Left ventricle myocardium superior (tissue), 1 donor: Measurements from ENCODE around the gene RFX2. TPM values are rescaled to one million over a fixed set of nuclear protein-coding genes. Genes with fewer than 3 reads are reported as not detected.

Experiments used
- ATAC-seq: fragments of 200-7000 bp; cut with Tn5 transposase; one replicate; pipeline ENCODE4 v1.9.1; 2020; ENCODE audit warnings: mild to moderate bottlenecking, moderate library complexity
- DNase-seq: peaks from one replicate; pipeline ENCODE4 v3.0.0-alpha.2; 2020
- intact Hi-C: fragments of 100-400 bp; cut with micrococcal nuclease; formaldehyde crosslinking; loops from one replicate; pipeline ENCODE4 v1.11.0; 2022
- total RNA-seq: library from RNA; stranded (reverse); fragmentation: NEBNext Ultra II Directional; extraction: Animal tissue kit (Norgen Biotek cat#: 25700); gene quantifications from one replicate; pipeline ENCODE4 v1.2.1, GENCODE V29; 2021
- donor health status: DM: no; HTN: yes; CAD: no; lungs with severe emphysema.

The RFX2 gene
- total RNA-seq, 1 donor from 2014 or later: 4.8 TPM

DNA sequence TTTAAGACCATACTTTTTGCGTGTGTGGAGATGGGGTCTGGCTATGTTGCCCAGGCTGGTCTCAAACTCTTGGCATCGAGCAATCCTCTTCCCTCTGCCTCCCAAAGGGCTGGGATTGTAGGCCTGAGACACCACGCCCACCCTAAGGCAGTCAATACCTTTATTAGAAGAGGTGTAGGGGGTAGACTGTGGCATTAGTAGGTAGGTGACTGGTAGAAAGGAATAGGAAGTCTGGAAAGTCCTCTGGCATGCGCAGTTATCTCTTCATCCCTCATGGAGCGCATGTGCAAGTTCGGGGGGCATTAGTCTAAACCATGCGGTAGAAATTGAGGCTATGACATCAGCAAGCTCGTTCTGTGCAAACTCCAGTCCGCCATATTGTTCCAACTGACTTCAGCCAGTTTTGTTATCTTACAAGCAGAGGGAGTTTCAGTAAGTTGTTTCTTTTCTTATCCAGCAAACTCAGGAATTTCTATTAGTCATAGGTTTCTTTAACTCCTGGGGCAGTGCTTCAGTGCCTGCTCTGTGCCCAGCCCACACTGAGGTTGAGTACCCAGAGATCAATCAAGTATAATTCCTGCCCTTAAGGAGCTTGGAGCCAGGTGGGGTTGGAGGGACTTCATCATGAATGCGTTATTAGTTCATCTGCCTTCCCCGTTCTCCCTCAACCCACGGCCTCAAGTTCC is 125.1 kb downstream of the RFX2 start:
- intact Hi-C loops: no loop called here
- no peak for ATAC-seq
- DNase-seq: no peak

DNA sequence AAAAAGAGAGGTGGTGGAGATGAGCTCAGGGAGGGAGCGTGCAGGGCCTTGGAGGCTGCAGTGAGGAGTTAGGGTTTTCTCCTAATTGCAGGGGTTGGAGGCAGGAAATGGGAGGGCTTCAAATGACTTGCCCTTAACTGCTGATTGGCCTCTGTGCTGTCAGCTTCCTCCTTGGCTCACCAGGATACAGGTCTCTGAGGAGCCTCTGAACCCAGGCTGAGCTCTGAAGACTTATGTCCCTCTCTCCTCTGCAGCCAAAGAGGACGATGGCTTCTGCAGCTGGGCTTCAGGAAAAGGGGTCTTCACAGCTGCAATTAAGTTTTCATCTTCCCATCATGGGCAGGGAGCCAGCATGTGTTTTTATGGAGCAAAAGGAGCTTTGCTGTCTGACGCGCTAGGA is 125.7 kb downstream of the RFX2 start:
- intact Hi-C loops: no loop called here
- ATAC-seq: no peak
- DNase-seq: no peak

DNA sequence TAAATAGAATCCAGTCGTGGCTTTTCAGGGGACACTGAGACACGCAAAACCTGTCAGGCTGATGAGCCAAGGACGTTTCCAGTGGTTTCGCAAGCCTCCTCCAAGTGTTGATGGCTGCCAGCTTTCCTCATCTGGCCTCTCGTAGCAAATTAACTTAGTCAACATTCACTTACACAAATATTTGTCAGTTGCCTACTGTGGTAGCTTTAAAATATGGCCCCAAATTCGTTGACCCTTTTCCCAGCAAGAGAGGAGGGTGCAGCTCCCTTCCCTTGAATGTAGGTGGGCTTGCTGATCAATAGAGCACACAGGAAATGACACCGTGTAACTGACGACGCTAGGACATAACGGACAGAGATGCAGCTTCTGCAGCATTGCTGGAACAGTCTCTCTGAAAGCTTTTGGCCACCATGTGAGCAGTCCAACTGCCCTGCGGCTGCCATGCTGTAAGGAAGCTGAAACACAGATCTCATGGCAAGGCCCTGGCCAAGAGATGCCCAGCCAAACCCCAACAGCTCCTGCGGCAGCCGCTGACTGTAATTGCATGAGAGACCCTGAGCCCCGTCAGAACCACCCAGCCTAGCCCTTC is 126.8 kb downstream of the RFX2 start:
- intact Hi-C loops: no loop called here
- ATAC-seq: no peak
- peak; percentile 37 for DNase-seq

DNA sequence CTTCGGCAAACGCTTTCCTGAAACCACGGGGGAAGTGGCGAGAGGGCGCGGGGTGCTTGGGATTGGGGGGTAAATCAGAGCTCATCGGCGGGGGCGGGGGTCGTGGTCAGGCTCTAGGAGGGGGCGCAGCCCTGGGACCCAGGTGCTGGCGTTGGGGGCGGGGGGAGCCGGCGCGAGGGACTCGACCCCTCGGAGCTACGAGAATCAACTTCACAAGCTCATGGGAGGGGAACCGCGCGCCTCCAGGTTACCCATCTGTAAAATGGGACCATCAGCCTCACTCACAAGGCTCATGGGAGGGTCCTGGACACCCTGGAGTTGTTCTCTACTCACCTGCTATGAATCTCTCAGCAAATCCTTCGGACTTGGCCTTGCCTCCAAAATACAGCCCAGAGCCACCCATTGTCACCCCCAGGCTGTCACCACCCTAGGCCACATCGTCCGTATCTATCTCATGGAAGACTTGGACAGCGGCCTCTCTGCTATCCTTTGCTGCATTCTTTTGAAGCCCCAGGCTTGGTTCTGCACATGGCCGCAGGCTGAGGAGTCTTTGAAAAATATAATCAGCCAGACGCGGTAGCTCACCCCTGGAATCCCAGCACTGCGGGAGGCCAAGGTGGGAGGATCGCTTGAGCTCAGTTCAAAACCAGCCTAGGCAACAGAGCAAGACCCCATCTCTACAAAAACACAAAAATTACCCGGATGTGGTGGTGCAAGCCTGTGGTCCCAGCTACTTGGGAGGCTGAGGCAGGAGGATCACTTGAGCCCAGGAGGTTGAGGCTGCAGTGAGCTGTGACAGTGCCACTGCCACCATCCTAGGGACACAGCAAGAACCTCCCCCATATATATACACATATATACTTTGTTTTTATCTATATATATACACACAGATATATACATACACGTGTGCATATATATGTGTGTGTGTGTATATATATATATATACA is 131.4 kb downstream of the RFX2 start:
- ATAC-seq (peak; percentile 1), DNase-seq (peak; percentile 20)

DNA sequence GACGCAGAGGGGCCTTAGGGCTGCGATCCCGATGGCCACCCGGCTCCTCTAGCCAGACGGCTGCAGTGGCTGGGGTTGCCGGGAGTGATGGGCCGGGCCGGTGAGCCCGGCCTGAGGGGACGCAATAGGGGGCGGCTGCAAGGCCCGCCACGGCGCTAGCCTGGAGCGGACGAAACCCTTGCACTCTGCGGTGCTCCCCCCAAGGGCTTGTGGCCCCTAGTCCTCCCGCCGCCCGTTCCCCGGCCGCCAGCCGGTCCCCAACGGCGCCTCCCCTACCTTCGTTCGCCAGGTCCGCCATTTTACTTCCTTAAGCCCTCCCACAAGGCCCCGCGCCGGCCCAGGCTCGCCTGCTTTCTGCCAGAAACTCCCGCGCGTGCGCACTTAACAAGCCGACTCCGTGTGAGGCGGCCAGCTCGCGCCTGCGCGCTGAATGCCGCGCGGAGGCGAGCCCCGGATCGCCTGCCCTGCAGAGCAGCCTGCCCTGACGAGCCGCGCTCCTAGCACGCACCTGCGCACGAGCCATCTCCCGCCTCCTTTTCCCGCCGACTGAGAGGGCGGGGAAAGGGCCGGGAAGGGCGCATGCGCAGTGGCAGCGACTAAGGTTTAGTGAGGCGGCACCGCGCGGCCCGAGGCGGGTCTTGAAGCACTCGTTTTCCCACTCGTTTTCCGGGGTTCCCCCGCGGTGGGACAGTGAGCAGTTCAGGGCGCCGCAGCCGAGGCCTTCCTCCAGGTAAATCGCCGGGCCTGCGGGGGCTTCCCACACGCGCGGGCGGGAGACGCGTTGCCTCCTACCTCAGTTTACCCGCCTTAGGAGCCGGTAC is 132.3 kb downstream of the RFX2 start, which contains the start of gene RANBP3:
Gene RANBP3, minus strand, starts transcription at position 356 of the 821 bp plus-strand sequence. Its CDS starts 58 bp downstream, at position 298.
- DNase-seq: peak; percentile 100
- intact Hi-C loops: no loop called here
- peak; percentile 97 for ATAC-seq

More for the DNA sequence above, 131.4 kb downstream of the RFX2 start:
- intact Hi-C loops: no loop called here

DNA sequence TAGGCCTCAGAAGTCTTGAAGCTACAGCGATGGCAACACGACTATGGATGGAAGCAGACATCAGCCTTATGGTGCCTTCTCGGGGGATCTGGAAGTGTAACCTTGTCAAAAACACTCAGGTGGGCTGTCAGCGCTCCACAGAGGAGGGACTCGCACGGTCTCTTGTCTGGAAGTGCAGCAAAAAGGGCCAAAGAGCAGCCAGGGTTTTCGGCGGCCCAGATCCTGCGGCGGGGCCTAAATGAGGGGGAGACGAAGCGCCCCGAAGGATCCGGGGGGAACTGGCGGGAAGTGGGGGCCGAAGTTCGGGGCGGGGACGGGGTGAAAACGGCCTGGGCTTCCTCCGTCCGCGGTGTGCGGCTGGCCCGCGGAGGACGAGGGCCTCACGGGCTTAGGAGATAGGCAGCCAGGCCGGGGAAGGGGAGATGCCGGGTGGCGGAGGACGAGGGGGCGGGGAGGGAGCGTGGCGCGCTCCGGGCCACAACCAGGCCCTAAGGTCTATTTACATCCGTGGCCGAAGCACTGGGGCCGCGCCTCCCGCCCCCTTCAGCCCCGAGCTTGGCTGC is 133.0 kb downstream of the RFX2 start:
- DNase-seq: peak; percentile 26
- ATAC-seq: no peak
- intact Hi-C loops: no loop called here

DNA sequence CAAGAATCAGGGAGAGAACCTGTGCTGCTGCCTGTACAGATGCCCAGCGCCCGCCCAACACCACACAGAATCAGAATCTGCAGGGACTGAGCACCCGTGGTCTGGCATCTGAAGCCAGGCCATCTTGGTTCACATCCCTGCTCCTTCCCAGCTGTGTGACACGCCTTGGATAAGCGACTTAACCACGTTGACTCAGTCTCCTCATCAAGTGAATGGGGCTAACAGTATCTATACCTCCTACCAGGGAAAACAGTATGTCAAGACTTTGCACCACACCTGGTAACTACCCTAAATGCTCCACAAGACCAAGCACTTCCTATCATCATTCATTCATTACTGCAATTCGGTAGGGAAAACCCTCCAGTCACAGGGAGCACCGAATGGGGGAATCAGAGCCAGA is 133.5 kb downstream of the RFX2 start:
- no peak for DNase-seq
- intact Hi-C loops: no loop called here

DNA sequence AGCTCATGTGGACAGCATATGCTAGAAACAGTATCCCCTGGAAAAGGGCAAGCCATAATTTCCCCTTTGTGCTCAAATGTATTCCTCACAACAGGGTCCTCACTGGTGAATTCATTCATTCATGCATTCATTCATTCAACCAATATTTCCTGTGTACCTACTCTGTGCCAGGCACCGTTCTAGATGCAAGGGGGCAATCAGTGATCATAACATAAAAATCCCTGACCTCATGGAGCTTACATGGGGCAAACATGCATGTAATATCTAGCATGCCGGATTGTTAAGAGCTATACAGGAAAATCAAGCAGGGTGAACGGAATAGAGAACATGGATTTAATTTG is 134.9 kb downstream of the RFX2 start:
- DNase-seq: no peak
- ATAC-seq: no peak
- intact Hi-C loops: no loop called here

More for the DNA sequence above, 133.5 kb downstream of the RFX2 start:
- ATAC-seq: no peak

DNA sequence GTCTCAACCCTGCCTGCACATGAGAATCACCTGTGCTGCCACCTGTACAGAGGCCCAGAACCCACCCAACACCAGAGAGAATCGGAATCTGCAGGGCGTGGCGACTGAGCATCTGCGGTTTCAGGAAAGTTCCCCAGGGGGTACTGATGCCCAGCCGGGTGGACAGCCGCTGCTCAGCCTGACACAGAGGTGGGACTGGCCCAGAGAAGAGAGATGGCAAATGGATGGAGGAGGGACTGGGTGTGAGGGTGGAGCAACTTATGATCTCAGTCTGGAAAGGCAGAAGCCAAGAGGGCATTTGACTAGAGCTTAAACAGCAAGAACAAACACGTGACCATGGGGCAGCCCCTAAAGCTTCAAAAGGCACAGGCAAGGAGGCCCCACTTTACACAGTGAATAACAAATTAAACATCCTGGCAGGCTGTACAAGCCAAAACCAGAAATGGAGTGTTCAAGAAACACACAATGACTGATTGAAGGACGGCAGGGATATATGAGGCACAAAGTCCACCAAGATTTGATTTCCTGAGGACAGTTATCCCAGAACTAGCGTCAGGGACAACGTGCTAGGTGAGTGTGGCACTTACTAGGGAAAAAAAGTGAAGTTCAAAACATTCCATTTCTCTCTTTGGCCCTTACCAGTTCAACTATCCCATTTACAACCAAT is 135.4 kb downstream of the RFX2 start:
- intact Hi-C loops: no loop called here

DNA sequence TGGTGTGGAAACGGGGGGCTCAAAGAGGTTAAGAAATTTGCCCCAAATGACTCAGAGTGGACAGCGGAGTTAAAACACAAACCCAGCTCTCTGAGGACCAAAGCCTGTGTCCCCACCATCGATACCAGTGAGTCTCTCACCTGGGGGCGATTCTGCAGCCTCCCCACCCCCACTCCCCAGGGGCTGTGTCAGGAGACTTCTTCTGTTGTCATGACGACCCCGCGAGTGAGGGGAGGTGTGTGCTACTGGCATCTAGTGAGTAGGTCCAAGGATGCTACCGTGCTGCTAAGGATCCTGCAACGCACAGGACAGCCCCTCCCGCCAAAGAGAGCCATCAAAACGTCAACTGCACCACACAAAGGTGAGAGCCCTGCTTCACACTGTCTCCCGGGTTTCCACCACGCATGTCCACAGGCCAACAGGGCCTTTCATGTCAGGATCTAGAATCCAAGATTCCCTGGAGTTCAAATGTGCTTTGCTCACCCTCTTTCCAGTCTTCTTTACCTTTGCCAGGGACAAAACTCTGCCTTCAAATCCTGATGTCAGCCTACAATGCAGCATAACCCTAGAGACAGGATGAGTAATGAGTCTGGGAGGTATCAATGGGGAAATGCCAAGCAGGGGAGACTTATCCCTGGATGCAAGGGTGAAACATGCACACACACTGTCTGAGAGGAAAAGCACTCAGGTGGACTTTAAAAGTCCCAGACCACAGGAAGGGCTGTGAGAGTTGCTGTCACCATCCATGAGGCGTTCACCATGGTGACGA is 136.2 kb downstream of the RFX2 start:
- ATAC-seq (no peak), DNase-seq (no peak)
- intact Hi-C loops: no loop called here

More for the DNA sequence above, 135.4 kb downstream of the RFX2 start:
- ATAC-seq (no peak), DNase-seq (peak; percentile 18)

DNA sequence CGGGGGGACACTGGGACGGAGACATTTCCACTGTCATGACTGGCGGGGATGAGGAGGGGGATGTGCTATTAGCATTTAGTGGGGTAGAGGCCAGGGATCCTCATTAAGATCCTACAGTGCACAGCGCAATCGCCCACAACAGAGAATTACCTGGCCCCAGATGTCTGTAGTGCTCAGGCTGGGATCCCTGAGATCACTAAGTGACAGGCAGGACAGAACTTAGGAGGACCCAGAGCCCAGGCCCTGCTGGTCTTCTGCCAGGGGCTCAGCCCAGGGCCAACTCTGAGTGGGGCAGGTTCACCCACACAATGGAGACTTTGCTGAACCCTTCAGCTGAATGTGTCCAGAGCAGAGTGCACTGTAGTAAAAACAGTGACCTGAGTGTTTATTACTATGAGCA is 136.9 kb downstream of the RFX2 start:
- intact Hi-C loops: no loop called here
- ATAC-seq (no peak), DNase-seq (no peak)

DNA sequence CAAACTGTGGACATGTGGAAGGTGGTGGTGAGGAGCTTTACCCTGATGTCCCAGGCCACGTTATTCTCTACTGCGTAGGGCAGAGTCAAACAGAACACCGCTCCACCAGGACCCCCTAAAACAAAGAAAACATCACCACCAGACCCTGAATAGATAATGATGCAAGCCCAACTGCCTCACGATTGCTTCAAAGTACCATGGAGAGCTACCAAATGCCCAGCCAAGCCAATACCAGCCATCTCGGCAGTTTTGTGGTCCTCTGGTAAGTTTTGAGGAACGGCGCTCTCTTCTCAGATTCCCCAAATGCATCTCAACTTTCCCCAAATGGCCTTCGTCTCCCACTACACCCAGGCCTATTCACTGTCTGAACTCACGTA is 138.0 kb downstream of the RFX2 start:
- DNase-seq: no peak
- intact Hi-C loops: no loop called here
- no peak for ATAC-seq

DNA sequence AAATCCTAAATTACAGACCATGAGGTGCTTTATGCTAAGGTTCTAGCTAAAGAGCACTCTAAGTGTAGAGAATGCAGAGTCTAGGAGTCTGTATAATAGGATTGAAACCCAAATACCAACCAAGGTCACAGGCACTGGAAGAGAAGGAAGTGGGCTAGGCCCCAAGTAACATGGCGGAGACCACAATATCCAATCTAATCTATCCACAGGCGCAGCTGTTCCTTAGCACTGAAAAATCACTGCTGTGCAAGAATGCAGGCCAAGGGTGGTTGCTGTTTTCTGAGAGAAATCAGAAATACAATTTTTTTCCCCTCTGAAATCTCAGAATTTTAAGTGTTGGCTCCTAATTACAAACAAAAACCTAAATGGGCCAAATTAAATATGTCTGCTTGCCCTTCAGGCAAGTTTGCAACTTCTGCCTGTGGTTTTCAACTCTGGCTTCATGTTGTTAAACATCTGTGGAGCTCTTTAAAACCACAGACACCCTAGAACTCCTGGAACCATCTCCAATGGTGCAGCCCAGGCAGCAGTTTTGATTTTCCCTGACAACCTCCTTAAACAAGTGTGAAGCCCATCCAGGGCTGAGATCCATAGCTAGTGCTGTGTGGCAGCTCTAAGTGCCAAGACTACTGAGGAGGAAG is 138.5 kb downstream of the RFX2 start:
- intact Hi-C loops: no loop called here
- DNase-seq (no peak), ATAC-seq (no peak)

DNA sequence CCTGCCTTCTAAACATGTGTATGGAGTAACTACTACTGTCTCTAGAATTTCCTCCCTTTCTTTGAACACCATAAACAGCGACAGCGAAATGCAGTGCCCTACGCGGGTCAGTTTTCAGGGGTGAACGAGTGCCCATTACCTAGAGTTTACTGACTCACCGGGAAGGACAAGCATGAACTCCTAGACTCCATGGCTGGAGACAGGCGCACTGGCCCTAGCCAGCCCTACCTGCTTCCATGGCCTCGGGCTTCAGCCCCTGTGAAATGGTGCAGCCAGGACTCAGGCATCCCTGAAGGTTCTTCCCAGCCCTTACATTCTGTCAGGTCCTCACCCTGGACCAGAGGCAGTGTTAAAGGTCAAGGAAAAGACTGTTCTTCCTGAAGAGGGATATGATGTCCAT is 140.8 kb downstream of the RFX2 start:
- intact Hi-C loops: no loop called here
- ATAC-seq (no peak), DNase-seq (no peak)

DNA sequence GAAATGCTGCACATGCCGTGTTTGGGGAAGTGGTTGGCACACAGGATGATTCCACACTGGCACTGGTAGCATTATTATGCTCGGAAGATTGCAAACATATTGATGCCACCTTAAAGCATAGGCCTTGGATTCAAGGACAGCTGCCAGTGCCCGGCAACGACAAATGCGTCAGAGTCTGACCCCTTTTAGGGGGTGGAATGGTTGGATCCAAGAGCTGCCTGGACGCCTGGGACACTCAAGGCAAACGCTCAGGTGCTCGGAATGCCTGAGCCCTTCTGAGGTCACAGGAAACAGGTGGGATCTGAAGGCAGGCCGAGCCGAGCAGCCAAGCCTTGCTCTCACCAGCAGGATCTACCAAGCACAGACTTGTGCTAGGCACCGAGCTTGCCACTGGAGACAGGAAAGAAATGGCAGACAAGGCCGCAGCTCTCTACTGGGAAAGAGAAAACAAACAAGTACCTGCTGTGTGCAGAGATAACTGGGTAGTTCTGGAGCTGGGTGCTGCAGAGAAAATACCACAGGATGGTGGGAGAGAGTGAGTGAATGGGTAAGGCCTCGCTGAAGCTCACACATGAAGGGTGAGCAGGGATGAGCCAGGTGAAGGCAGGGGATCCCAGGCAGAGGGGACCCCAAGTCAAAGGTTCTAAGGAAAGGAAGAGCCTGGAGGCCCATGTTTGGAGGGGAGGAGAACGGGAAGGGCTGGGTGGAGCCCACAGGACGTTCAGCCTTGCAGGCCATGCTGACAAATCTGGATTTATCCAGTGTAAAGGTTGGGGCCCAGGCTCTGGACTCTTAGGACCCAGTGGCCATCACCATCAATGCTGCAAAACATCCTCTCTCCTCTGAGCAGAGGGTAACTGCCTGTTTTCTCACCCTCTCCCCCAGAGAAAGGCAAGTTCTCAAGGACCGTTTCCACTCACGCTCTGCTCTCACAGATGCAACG is 141.6 kb downstream of the RFX2 start:
- DNase-seq (no peak), ATAC-seq (peak; percentile 6)
- intact Hi-C loops: no loop called here

DNA sequence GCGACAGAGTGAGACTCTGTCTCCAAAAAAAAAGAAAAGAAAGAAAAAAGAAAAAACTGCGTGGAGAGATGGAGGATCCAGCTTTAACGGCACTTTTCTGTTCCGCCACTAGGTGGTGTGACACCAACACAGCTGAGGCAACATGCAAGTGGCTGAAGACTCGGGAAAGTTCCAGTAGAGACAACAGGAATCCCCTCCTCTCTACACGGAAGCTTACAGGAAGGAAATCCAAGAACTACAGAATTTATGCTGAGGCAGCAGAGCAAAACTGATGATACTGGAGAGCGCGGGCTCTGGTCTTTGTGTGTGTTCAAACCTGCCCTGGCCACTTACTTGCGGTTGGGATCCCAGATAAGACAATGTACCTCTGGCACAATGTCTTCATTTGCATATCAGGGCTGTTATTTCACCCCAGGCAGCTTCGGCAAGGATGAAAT is 142.3 kb downstream of the RFX2 start:
- DNase-seq: peak; percentile 53
- peak; percentile 66 for ATAC-seq
- intact Hi-C loops: no loop called here
